Measurements from ENCODE around the gene SPTBN4.

Gene SPTBN4

DNA sequence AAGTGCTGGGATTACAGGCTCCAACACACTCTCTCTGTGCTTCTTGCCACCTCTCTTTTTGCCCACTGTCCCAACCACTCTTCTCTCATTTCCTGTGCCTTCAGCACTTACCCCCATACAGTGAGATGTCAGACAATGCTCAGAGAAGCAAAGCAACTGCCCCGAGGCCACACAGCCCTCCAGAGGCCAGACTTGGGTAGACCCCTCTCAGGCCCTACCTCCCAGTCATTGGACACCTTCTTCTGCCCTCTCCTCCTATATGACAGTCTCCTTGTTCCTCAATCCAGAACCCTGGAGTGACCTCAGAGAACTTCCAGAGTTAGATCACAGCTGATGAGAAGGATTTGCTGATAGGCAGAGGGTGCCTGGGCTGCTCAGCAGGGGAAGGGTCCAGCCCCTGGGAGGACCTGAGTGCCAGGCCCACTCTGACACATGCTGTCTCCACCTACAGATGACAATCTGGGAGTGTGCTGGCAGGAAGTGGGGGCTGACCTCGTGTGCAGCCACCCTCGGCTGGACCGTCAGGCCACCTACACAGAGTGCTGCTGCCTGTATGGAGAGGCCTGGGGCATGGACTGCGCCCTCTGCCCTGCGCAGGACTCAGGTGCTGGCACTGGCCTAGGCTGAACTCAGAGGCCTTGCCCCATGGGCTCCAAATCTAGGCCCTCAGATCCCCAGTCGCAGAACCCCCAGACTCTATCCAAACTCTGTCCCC, 158.8 kb downstream of the SPTBN4 start:
- H3K27ac ChIP-seq, result no peak overlapping the region
- DNase-seq (ENCODE audit: low read depth, low spot score), result no peak

Measured in epithelial cell of prostate (primary cell).